Right lung (tissue), 5 donors: ENCODE measurements around the gene HRH2. TPM values are rescaled to one million over a fixed set of nuclear protein-coding genes. Genes with fewer than 3 reads are reported as not detected.

Source experiments
- DNase-seq, 2 donors: peaks; one replicate each; pipeline ENCODE4 v3.0.0-alpha.2; 2013
- polyA plus RNA-seq, 5 donors: library from polyadenylated mRNA; unstranded; fragments of 120-200 nt; gene quantifications; one replicate each; pipeline versions ENCODE4 v1.2.1 to v1.2.3, GENCODE V29; 2013; ENCODE audit warnings: inconsistent platforms in 1 of 5, low replicate concordance in 1 of 5; ENCODE audit not compliant: insufficient read length in 5 of 5, insufficient read depth in 1 of 5

The HRH2 gene
- polyA plus RNA-seq, 5 donors: 5.2 to 9.0 (median 7.3) TPM

- DNase-seq: no peak
Observed at GRCh38 chr5:175672976-175673648, 15.2 kb downstream of the HRH2 start.

GRCh38 chr5:175674731-175675346, 17.0 kb downstream of the HRH2 start:
- no peak for DNase-seq

GRCh38 chr5:175675873-175676272, 18.0 kb downstream of the HRH2 start:
- DNase-seq: no peak

GRCh38 chr5:175677571-175677970, 19.7 kb downstream of the HRH2 start:
- no peak for DNase-seq

GRCh38 chr5:175678074-175678473, 20.2 kb downstream of the HRH2 start:
- DNase-seq: no peak

- DNase-seq: no peak
Observed at GRCh38 chr5:175679411-175679810, 21.5 kb downstream of the HRH2 start.

GRCh38 chr5:175680020-175680419, 22.1 kb downstream of the HRH2 start:
- DNase-seq: no peak

GRCh38 chr5:175680463-175680862, 22.6 kb downstream of the HRH2 start:
- no peak for DNase-seq

- DNase-seq: no peak
Observed at GRCh38 chr5:175681045-175681967, 23.4 kb downstream of the HRH2 start.

GRCh38 chr5:175681968-175682340, 24.1 kb downstream of the HRH2 start:
- peak; percentile 51 for DNase-seq

GRCh38 chr5:175682664-175683063, 24.8 kb downstream of the HRH2 start:
- no peak for DNase-seq

- no peak for DNase-seq
Observed at GRCh38 chr5:175683231-175683630, 25.4 kb downstream of the HRH2 start.

- DNase-seq: no peak
Observed at GRCh38 chr5:175683921-175684320, 26.1 kb downstream of the HRH2 start.

- DNase-seq: no peak
Observed at GRCh38 chr5:175684931-175685330, 27.1 kb downstream of the HRH2 start.

- no peak for DNase-seq
Observed at GRCh38 chr5:175685701-175686350, 28.0 kb downstream of the HRH2 start.

GRCh38 chr5:175686396-175686795, 28.5 kb downstream of the HRH2 start:
- no peak for DNase-seq

GRCh38 chr5:175686826-175687225, 29.0 kb downstream of the HRH2 start:
- DNase-seq: no peak

GRCh38 chr5:175687231-175687701, 29.4 kb downstream of the HRH2 start:
- no peak for DNase-seq

GRCh38 chr5:175688352-175689146, 30.7 kb downstream of the HRH2 start:
- DNase-seq: no peak

GRCh38 chr5:175689147-175689991, 31.5 kb downstream of the HRH2 start:
- no peak for DNase-seq
